ENCODE results near the gene SUPT3H. TPM values are rescaled to one million over a fixed set of nuclear protein-coding genes. Genes with fewer than 3 reads are reported as not detected.

Gene SUPT3H
- total RNA-seq, 1 donor, result 10.6 TPM

- DNase-seq (ENCODE audit: low read depth), result no peak
- no peak for TF ChIP-seq CTCF (IDR thresholded peaks at IDR 0.05; ENCODE audit: insufficient read depth, low read length)
- H3K4me3 ChIP-seq (ENCODE audit: low read depth, low read length), result no peak overlapping the region
These were observed 540.0 kb downstream of the SUPT3H start for GRCh38 chr6:44837741-44838140.

GRCh38 chr6:44837255-44837654 is 540.5 kb downstream of the SUPT3H start:
- no peak for TF ChIP-seq CTCF (IDR thresholded peaks at IDR 0.05; ENCODE audit: insufficient read depth, low read length)
- no peak for DNase-seq (ENCODE audit: low read depth)
- H3K4me3 ChIP-seq (ENCODE audit: low read depth, low read length), result no peak overlapping the region

GRCh38 chr6:44833248-44833647 is 544.5 kb downstream of the SUPT3H start:
- no peak overlapping the region for H3K4me3 ChIP-seq (ENCODE audit: low read depth, low read length)
- no peak for TF ChIP-seq CTCF (IDR thresholded peaks at IDR 0.05; ENCODE audit: insufficient read depth, low read length)
- DNase-seq (ENCODE audit: low read depth), result no peak

GRCh38 chr6:44831002-44831610 is 546.6 kb downstream of the SUPT3H start:
- no peak overlapping the region for H3K4me3 ChIP-seq (ENCODE audit: low read depth, low read length)
- no peak for TF ChIP-seq CTCF (IDR thresholded peaks at IDR 0.05; ENCODE audit: insufficient read depth, low read length)
- no peak for DNase-seq (ENCODE audit: low read depth)

GRCh38 chr6:44829836-44830235 is 547.9 kb downstream of the SUPT3H start:
- DNase-seq (ENCODE audit: low read depth), result no peak
- H3K4me3 ChIP-seq (ENCODE audit: low read depth, low read length), result no peak overlapping the region
- TF ChIP-seq CTCF (IDR thresholded peaks at IDR 0.05; ENCODE audit: insufficient read depth, low read length), result no peak

- DNase-seq (ENCODE audit: low read depth), result no peak
- no peak for TF ChIP-seq CTCF (IDR thresholded peaks at IDR 0.05; ENCODE audit: insufficient read depth, low read length)
- H3K4me3 ChIP-seq (ENCODE audit: low read depth, low read length), result no peak overlapping the region
These were observed 549.0 kb downstream of the SUPT3H start for GRCh38 chr6:44828780-44829179.

Data from fibroblast of the aortic adventitia (primary cell).